SW 1271 (cell line): Measurements from ENCODE around the gene CABP2.
"Not testable (repeated sequence)": the region's sequence is repeated elsewhere in the genome, so short reads cannot be mapped to it uniquely, and the experiment has no call there.

Experiments
- DNase-seq, 2 experiments: peaks; one replicate each; lab custom pipeline; 2025; lab: John Stamatoyannopoulos, UW

Gene CABP2

GRCh38 chr11:67538823-67539505 lies 15.7 kb upstream of the CABP2 start:
- DNase-seq, result no peak

GRCh38 chr11:67538306-67538705 lies 15.1 kb upstream of the CABP2 start:
- DNase-seq, result no peak

GRCh38 chr11:67535561-67535960 lies 12.3 kb upstream of the CABP2 start:
- DNase-seq, result no peak

- no peak for DNase-seq
Measured at GRCh38 chr11:67534070-67534679, 10.9 kb upstream of the CABP2 start.

GRCh38 chr11:67532889-67533288 lies 9.6 kb upstream of the CABP2 start:
- DNase-seq, result no peak

- no peak for DNase-seq
Measured at GRCh38 chr11:67530282-67530592, 7.0 kb upstream of the CABP2 start.

- no peak for DNase-seq
Measured at GRCh38 chr11:67528376-67528775, 5.1 kb upstream of the CABP2 start.

- DNase-seq, result no peak
Measured at GRCh38 chr11:67525275-67525976, 2.2 kb upstream of the CABP2 start.

- no peak for DNase-seq
Measured at GRCh38 chr11:67524480-67524808, 1.2 kb upstream of the CABP2 start.

GRCh38 chr11:67523556-67524479 lies 572 bp upstream of the CABP2 start:
- DNase-seq, result no peak

GRCh38 chr11:67522338-67522737 lies 908 bp downstream of the CABP2 start:
- no peak for DNase-seq

- no peak for DNase-seq
Measured at GRCh38 chr11:67521924-67522323, 1.3 kb downstream of the CABP2 start.

- DNase-seq, result no peak
Measured at GRCh38 chr11:67520856-67521824, 2.1 kb downstream of the CABP2 start.

GRCh38 chr11:67519726-67520125 lies 3.5 kb downstream of the CABP2 start:
- no peak for DNase-seq

- no peak for DNase-seq
Measured at GRCh38 chr11:67517784-67518552, 5.3 kb downstream of the CABP2 start.

- no peak for DNase-seq
Measured at GRCh38 chr11:67516806-67517205, 6.4 kb downstream of the CABP2 start.

GRCh38 chr11:67514116-67514515 lies 9.1 kb downstream of the CABP2 start:
- no peak for DNase-seq

GRCh38 chr11:67511558-67511957 lies 11.7 kb downstream of the CABP2 start:
- not testable (repeated sequence) for DNase-seq

- no peak for DNase-seq
Measured at GRCh38 chr11:67510023-67510345, 13.3 kb downstream of the CABP2 start.

GRCh38 chr11:67508486-67509121 lies 14.6 kb downstream of the CABP2 start:
- peak; percentile 95 to 97 for DNase-seq
